Kasumi-1 (cell line): ENCODE data around the gene DMD.
"Not testable (repeated sequence)": the region's sequence is repeated elsewhere in the genome, so short reads cannot be mapped to it uniquely, and the experiment has no call there.

ENCODE experiments used
- DNase-seq, 2 experiments: peaks; one replicate each; lab custom pipeline; 2025; lab: John Stamatoyannopoulos, UW

Gene DMD

GRCh38 chrX:33149580-33149979, 61.8 kb downstream of the DMD start:
- DNase-seq, result no peak

DNA sequence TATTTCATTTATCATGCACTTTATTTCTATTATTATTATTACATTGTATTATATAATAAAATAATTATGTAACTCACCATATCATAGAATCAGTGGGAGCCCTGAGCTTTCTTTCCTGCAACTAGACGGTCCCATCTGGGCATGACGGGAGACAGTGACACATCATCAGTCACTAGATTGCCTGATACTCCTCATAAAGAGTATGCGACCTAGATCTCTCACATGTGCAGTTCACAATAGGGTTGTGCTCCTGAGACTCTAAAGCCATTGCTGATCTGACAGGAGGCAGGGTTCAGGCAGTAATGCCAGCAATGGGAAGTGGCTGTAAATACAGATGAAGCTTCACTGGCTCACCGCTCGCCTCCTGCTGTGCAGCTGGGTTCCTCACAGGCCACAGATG, 62.3 kb downstream of the DMD start:
- DNase-seq, result no peak

DNA sequence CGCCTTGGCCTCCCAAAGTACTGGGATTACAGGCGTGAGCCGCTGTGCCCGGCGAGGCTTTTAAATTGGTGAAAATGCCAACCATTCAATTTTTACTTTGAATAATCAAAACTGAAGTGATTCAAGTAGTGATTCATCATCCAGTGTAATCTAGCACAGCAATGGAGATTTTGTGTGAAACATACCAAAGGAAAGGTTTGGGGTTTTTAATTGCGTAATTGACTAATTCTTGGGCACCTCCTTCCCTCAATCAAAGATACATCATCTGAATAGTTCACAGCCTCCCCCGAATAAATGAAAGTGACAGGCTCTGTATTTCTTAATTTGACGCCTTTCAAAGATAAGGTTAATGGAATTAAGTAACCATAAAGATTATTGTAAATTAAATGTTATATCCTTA, 69.0 kb downstream of the DMD start:
- DNase-seq, result no peak

- DNase-seq, result no peak
These were observed 72.6 kb downstream of the DMD start for GRCh38 chrX:33138677-33139249.

DNA sequence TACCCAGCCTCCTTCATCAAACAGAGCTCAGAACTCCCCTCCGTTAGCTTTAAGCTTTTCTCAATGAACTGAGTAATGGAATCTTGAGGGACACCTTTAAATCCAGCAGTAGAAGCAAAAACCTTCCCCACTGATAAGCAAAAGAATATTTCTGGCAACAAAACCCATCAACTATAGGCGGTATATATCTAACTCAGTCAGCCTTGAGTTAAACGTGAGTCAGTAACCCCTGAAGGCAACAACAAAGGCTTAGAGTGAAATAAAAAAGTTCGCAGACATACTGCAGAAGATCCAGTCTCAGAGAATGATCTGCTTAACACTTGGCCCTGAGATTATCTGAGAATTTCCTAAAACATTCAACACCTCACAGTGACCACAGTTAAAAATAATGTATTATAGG, 77.2 kb downstream of the DMD start:
- no peak for DNase-seq

- no peak for DNase-seq
These were observed 78.0 kb downstream of the DMD start for GRCh38 chrX:33133320-33133719.

- no peak for DNase-seq
These were observed 78.8 kb downstream of the DMD start for GRCh38 chrX:33132569-33132968.

GRCh38 chrX:33129607-33130006, 81.7 kb downstream of the DMD start:
- DNase-seq, result no peak

GRCh38 chrX:33128048-33128805, 83.1 kb downstream of the DMD start:
- DNase-seq, result no peak

- DNase-seq, result no peak
These were observed 84.9 kb downstream of the DMD start for GRCh38 chrX:33126469-33126868.

- no peak for DNase-seq
These were observed 101.5 kb downstream of the DMD start for GRCh38 chrX:33109858-33110257.

- DNase-seq, result no peak
These were observed 104.6 kb downstream of the DMD start for GRCh38 chrX:33106737-33107136.

DNA sequence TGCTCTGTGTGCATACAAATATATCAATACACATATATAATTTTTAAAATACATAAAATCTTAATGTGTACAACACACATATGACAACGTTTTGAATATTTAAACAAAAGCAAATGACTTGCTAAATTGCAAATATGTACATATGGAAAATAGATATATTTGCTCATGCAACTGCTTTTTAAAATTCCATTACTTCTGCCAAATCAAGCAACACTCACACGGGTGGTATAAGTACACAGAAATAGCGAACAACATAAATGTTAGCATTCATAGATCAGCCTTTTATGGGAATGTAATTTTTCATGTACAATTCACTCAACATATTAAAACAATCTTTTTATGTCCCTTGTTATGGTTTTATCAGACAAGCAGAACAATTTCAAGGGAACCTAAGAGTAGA, 116.3 kb downstream of the DMD start:
- DNase-seq, result no peak

GRCh38 chrX:33087411-33087810, 123.9 kb downstream of the DMD start:
- DNase-seq, result no peak

DNA sequence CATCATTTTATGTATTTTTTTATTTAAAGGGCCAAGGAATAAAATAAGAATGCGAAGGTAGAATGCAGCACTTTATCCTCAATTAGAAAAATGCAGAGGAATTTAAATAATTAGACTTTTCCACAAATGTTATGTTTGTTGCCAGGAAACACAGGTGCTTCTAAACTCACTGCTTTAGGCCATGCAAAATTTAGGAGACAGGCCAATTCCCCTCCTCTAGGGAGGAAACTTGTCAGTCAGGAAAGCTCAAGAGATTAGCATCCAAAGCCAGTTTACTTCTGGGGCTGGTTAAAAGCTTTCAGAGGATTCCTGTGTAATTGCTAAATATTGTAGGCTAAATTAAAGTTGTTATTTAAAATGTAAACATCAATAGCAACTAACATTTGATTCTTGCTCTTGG, 124.5 kb downstream of the DMD start:
- no peak for DNase-seq

DNA sequence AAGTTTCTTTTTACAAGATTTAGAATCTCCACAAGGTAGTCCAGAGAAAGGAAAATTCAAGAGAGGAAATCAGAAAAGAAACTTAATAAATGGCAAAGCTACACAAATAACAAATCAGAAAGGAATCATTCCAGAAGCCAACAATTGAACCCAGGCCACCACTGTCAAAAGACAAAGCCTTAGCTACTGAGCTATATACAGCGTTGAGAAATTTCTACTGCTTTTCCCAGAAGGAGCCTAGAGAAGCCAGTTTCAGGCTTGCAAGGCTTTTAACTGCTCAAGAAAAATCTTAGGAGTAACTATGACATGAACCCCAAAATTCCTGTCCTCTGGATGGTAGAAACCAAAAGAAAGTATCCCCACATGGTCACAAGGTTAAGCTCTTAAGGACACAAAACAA, 129.0 kb downstream of the DMD start:
- DNase-seq, result no peak

- no peak for DNase-seq
These were observed 133.1 kb downstream of the DMD start for GRCh38 chrX:33078273-33078672.

DNA sequence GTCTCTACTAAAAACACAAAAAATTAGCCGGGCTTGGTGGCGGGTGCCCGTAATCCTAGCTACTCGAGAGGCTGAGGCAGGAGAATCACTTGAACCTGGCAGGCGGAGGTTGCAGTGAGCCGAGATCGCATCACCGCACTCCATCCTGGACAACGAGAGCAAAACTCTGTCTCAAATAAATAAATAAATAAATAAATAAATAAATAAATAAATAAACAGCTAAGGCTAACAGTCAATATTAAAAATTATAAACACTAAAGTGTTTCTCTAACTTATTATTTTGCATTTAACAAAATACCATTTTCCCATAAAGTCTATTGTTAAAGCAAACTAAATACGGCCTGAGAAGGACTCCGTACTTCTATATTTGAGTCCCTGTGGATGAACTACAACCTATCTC, 137.7 kb downstream of the DMD start:
- not testable (repeated sequence) for DNase-seq

- no peak for DNase-seq
These were observed 145.9 kb downstream of the DMD start for GRCh38 chrX:33065415-33065814.

- DNase-seq, result no peak
These were observed 149.3 kb downstream of the DMD start for GRCh38 chrX:33062041-33062440.

DNA sequence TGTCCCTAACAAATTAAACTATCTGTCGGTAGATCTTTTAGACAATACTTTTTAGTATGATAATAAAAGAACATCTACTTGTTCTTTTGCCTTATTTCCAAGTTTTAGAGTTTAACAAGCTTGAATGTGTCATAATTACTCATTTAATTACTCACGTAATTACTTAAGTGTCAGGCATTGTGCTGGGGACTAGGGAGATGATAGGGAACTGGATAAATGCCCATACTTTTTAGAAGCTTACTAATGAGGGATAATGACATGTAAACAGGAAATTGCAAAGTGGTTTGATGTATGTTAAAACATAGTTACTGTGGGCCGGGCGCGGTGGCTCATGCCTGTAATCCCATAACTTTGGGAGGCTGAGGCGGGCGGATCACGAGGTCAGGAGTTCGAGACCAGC, 158.3 kb downstream of the DMD start:
- no peak for DNase-seq

DNA sequence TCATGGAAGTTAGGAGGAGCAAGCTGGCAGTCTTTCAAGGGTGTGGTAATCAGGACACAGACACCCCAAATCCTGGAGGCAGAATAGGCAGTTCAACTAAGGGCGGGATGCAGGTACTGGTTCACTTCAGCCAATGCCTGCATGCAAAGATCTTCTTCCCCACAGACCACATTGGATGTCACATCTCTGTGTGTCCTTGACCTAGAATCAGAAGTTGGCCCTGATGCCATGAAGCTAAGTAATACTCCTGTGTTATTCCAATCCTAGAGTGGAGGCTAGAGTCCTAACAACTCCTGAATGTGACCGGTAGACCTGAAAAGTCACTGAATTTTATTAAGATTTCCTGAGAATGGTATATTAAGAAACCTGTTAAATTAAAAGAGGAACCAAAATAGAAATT, 165.5 kb downstream of the DMD start:
- no peak for DNase-seq

GRCh38 chrX:33045245-33045644, 166.1 kb downstream of the DMD start:
- DNase-seq, result no peak

DNA sequence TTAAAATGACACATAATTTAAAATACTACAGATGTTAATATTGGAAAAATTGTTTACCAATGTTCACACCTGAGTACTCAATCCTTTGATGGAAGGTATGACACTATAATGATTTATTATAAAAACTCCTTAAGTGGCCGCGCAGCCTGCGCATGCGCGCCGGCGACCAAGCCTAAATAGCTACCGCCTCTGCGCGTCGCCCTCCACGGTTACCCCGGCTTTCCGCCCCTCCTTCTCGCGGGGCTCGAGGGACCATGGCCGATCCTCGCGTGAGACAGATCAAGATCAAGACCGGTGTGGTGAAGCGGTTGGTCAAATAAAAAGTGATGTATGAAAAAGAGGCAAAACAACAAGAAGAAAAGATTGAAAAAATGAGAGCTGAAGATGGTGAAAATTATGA, 170.2 kb downstream of the DMD start:
- no peak for DNase-seq
